ENCODE measurements around the gene FSD1. TPM values are rescaled to one million over a fixed set of nuclear protein-coding genes. Genes with fewer than 3 reads are reported as not detected.

FSD1 gene
- total and polyA plus RNA-seq, 9 of the 15 experiments (the other 6 are each of a cell fraction or from before 2014, with no cell fraction given) = 0.11 to 1.9 (median 0.94) TPM; not detected in 1

GRCh38 chr19:4337906-4338440, 33.6 kb downstream of the FSD1 start (continued):
- TF ChIP-seq ZNF239 (CRISPR knock-in tag; IDR thresholded peaks at IDR 0.05) (no peak), MGA (IDR thresholded peaks at IDR 0.05) (peak; percentile 54), FOXK2 (conservative IDR thresholded peaks at IDR 0.05 in 1 of 2, IDR thresholded peaks at IDR 0.05 in 1 of 2; ENCODE audit: low read depth in 2 of 2) (peak in 1 of 2 experiments; percentile 23; a peak in 1 of 4 replicates), SIRT6 (IDR thresholded peaks at IDR 0.05; ENCODE audit: low read depth, low read length) (no peak), CTBP1 (IDR thresholded peaks at IDR 0.05; ENCODE audit: borderline replicate concordance) (peak; percentile 62; the same call in 1 of the 2 replicates), KDM4B (IDR thresholded peaks at IDR 0.05; ENCODE audit: borderline replicate concordance in 2 of 2, low read depth in 1 of 2) (no peak), USF1 (CRISPR knock-in tag; IDR thresholded peaks at IDR 0.05) (no peak), TCF15 (CRISPR knock-in tag; IDR thresholded peaks at IDR 0.05) (no peak), PHTF2 (CRISPR knock-in tag; IDR thresholded peaks at IDR 0.05) (no peak), ESRRA (IDR thresholded peaks at IDR 0.05; ENCODE audit: borderline replicate concordance, low read depth) (0 out of 2 replicates have a peak, but pooled peaks have one; percentile 30), LEF1 (IDR thresholded peaks at IDR 0.05) (no peak), YY1 (IDR thresholded peaks at IDR 0.05; ENCODE audit: borderline replicate concordance in 1 of 3, control insufficient read depth in 1 of 3, extremely low read depth in 1 of 3, insufficient read depth in 3 of 3, insufficient read length in 1 of 3, insufficient replicate concordance in 2 of 3, low read depth in 1 of 3, low read length in 2 of 3) (peak in 1 of 3 experiments; percentile 11), HEY1 (CRISPR knock-in tag; IDR thresholded peaks at IDR 0.05; ENCODE audit: borderline replicate concordance) (no peak)
